Tibial nerve (tissue), 3 donors: ENCODE measurements around the gene SYNJ2.

Experiments used
- CTCF ChIP-seq, 5 experiments: fragments of 200-600 bp in 3 of 5; fragments of 450-650 bp in 2 of 5; sonication (generic) in 3 of 5; IDR thresholded peaks; one replicate each; pipeline ENCODE4 v1.5.1; 2016 to 2019; ENCODE audit warnings: antibody characterized with exemption in 5 of 5, mild to moderate bottlenecking in 3 of 5, moderate library complexity in 2 of 5
- POLR2A ChIP-seq, 2 donors: fragments of 450-650 bp; IDR thresholded peaks; one replicate each; pipeline ENCODE4 v1.6.1; 2017; ENCODE audit warnings: antibody characterized with exemption in 2 of 2, mild to moderate bottlenecking in 2 of 2, moderate library complexity in 2 of 2

DNA sequence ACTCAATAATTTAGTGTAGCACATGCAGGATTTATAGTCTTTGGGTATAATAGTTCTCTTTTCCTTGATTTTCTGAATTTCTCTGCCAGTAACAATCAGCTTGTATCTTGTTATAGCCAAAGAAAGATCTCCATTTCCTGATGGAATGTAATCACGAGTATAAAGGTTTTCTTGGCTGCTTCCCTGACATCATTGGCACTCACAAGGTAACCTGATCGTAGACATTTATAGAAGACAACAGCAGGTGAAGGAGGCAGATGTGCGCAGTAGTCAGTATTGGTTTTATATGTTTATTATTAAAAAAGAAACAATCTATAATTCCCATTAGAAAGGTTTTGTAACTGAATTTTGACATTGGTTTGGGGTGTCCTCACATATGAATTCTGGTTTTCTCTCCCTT lies 44.3 kb upstream of the SYNJ2 start:
- TF ChIP-seq CTCF (IDR thresholded peaks at IDR 0.05) (no peak), POLR2A (IDR thresholded peaks at IDR 0.05) (no peak)
